ENCODE measurements around the gene SOX21. TPM values are rescaled to one million over a fixed set of nuclear protein-coding genes. Genes with fewer than 3 reads are reported as not detected.

The SOX21 gene
- polyA plus RNA-seq, 1 donor (not counting 4 experiments of a cell fraction or from before 2014, with no cell fraction given): not detected

DNA sequence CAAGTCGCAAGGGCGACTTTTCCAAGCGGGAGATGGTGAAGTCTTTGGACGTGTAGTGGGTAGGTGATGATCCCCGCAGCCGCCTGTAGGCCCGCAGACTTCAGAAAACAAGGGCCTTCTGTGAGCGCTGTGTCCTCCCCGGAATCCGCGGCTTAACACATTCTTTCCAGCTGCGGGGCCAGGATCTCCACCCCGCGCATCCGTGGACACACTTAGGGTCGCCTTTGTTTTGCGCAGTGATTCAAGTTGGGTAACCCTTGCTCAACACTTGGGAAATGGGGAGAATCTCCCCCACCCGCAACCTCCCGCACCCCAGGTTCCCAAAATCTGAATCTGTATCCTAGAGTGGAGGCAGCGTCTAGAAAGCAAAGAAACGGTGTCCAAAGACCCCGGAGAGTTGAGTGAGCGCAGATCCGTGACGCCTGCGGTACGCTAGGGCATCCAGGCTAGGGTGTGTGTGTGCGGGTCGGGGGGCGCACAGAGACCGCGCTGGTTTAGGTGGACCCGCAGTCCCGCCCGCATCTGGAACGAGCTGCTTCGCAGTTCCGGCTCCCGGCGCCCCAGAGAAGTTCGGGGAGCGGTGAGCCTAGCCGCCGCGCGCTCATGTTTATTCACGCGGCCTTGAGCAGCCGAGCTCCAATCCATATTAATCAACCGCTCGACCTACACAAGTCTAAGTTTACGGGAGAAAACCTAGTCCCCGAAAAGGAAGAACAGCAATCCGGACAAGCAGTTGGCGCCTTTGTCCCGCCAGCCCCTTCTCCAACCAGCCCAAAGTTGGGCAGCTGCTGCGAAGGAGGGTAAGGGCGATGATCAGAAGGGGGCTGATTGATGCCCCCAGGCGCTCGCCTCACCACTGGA is 9.9 kb downstream of the SOX21 start:
- TF ChIP-seq, protein P1, sequence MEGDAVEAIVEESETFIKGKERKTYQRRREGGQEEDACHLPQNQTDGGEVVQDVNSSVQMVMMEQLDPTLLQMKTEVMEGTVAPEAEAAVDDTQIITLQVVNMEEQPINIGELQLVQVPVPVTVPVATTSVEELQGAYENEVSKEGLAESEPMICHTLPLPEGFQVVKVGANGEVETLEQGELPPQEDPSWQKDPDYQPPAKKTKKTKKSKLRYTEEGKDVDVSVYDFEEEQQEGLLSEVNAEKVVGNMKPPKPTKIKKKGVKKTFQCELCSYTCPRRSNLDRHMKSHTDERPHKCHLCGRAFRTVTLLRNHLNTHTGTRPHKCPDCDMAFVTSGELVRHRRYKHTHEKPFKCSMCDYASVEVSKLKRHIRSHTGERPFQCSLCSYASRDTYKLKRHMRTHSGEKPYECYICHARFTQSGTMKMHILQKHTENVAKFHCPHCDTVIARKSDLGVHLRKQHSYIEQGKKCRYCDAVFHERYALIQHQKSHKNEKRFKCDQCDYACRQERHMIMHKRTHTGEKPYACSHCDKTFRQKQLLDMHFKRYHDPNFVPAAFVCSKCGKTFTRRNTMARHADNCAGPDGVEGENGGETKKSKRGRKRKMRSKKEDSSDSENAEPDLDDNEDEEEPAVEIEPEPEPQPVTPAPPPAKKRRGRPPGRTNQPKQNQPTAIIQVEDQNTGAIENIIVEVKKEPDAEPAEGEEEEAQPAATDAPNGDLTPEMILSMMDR (optimal IDR thresholded peaks at IDR 0.05 in 1 of 3, IDR thresholded peaks at IDR 0.05 in 1 of 3, conservative IDR thresholded peaks at IDR 0.05 in 1 of 3; ENCODE audit: extremely low read depth in 1 of 3, insufficient read depth in 2 of 3, low read length in 3 of 3): no peak
- TF ChIP-seq EZH2 (IDR thresholded peaks at IDR 0.05; ENCODE audit: low read length): no peak
- peaks cover 47% of the 10 kb centered on the region for H3K27me3 ChIP-seq (ENCODE audit: control insufficient read depth, extremely low read depth, insufficient read depth, low read length)
- H3K27ac ChIP-seq (ENCODE audit: control insufficient read depth, insufficient read depth, low read length): no peak overlapping the region

DNA sequence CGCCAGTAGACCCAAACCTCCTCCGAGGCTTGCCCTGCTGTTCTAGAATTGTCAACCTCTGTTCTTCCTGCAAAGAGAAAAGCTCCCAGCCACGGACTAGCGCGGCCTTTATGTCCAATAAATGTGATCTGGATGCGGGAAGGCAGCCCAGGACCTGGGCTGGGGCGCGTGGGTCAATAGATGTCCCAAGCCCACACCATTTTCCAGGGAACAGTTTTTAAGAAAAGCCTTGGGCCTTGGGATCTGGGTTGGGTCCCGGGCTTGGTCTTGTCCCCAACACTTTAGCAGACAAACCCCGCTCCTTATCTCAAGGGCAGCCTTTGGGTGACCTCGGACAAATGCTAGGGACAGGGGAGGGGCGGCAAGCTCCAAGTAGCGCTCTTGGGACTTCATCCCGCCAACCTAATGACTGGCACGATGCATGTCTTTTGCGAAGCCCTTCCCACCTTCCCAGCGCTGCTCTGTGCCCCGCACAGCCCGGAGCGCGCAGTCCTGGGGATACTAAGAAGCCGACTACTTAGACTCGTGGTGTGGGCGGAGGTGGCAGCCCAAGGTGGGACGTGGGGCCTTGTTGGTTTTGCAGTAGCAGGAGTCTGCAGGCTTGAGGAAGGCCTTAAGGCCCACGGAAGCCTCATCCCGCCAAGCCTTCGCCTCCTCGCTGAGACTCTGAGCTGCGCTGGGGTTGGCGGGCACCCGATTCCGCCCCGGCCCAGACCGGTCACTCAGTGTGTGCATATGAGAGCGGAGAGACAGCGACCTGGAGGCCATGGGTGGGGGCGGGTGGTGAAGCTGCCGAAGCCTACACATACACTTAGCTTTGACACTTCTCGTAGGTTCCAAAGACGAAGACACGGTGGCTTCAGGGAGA is 10.8 kb downstream of the SOX21 start:
- Histone ChIP-seq H4K20me1 (ENCODE audit: control insufficient read depth, extremely low read depth, insufficient read depth, low read length) (no peaks in the 10 kb centered on the region), H3K79me2 (ENCODE audit: control insufficient read depth, insufficient read depth, low read length) (no peaks in the 10 kb centered on the region), H3K4me1 (ENCODE audit: control insufficient read depth, extremely low read depth, insufficient read depth, low read length) (no peaks in the 10 kb centered on the region), H2AFZ (ENCODE audit: control insufficient read depth, low read length) (no peak overlapping the region), H3K9me1 (ENCODE audit: control insufficient read depth, extremely low read depth, insufficient read depth, low read length) (no peaks in the 10 kb centered on the region), H3K9me3 (ENCODE audit: control insufficient read depth, low read depth, low read length) (no peaks in the 10 kb centered on the region), H3K4me2 (ENCODE audit: control insufficient read depth, extremely low read depth, insufficient read depth, low read depth, low read length) (no peak overlapping the region), H3K9ac (ENCODE audit: control insufficient read depth, extremely low read depth, insufficient read depth, low read length) (no peak overlapping the region), H3K4me3 (ENCODE audit: control insufficient read depth in 2 of 3, extremely low read depth in 1 of 3, insufficient read depth in 2 of 3, low read depth in 1 of 3, low read length in 3 of 3) (no peak overlapping the region), H3K36me3 (ENCODE audit: control insufficient read depth in 2 of 2, extremely low read depth in 1 of 2, insufficient read depth in 2 of 2, low read length in 2 of 2) (no peaks in the 10 kb centered on the region), H3K27ac (ENCODE audit: control insufficient read depth, insufficient read depth, low read length) (no peak overlapping the region), H3K27me3 (ENCODE audit: control insufficient read depth, extremely low read depth, insufficient read depth, low read length) (peaks cover 39% of the 10 kb centered on the region)
- no peak for TF ChIP-seq EZH2 (IDR thresholded peaks at IDR 0.05; ENCODE audit: low read length)
- TF ChIP-seq, protein P1 (optimal IDR thresholded peaks at IDR 0.05 in 1 of 3, IDR thresholded peaks at IDR 0.05 in 1 of 3, conservative IDR thresholded peaks at IDR 0.05 in 1 of 3; ENCODE audit: extremely low read depth in 1 of 3, insufficient read depth in 2 of 3, low read length in 3 of 3): no peak
- FAIRE-seq (no peak), DNase-seq (ENCODE audit: low read depth, low spot score) (no peak)
- dilution Hi-C loops (cut with MboI; ENCODE audit: extremely low pct_ligation_motif_present, low sequenced_read_pairs): no loop called here

More for the DNA sequence above, 9.9 kb downstream of the SOX21 start:
- H3K4me2 ChIP-seq (ENCODE audit: control insufficient read depth, extremely low read depth, insufficient read depth, low read depth, low read length): no peak overlapping the region
- H3K79me2 ChIP-seq (ENCODE audit: control insufficient read depth, insufficient read depth, low read length): no peaks in the 10 kb centered on the region
- no peak overlapping the region for H3K9ac ChIP-seq (ENCODE audit: control insufficient read depth, extremely low read depth, insufficient read depth, low read length)
- FAIRE-seq: no peak
- no peak overlapping the region for H2AFZ ChIP-seq (ENCODE audit: control insufficient read depth, low read length)
- H3K36me3 ChIP-seq (ENCODE audit: control insufficient read depth in 2 of 2, extremely low read depth in 1 of 2, insufficient read depth in 2 of 2, low read length in 2 of 2): no peaks in the 10 kb centered on the region
- H3K4me3 ChIP-seq (ENCODE audit: control insufficient read depth in 2 of 3, extremely low read depth in 1 of 3, insufficient read depth in 2 of 3, low read depth in 1 of 3, low read length in 3 of 3): no peak overlapping the region
- H3K9me3 ChIP-seq (ENCODE audit: control insufficient read depth, low read depth, low read length): no peaks in the 10 kb centered on the region
- no peak for DNase-seq (ENCODE audit: low read depth, low spot score)
- dilution Hi-C loops (cut with MboI; ENCODE audit: extremely low pct_ligation_motif_present, low sequenced_read_pairs): no loop called here
- peaks cover under 1% of the 10 kb centered on the region for H3K4me1 ChIP-seq (ENCODE audit: control insufficient read depth, extremely low read depth, insufficient read depth, low read length)
- no peaks in the 10 kb centered on the region for H3K9me1 ChIP-seq (ENCODE audit: control insufficient read depth, extremely low read depth, insufficient read depth, low read length)
- no peaks in the 10 kb centered on the region for H4K20me1 ChIP-seq (ENCODE audit: control insufficient read depth, extremely low read depth, insufficient read depth, low read length)
